Stimulated activated CD4-positive, alpha-beta T cell treated with anti-CD3 and anti-CD28 coated beads, TNF-alpha, amount 100 ng/mL, for 4 hours (primary cell): ENCODE data around the gene PMM1.
"Not testable (repeated sequence)": the region's sequence is repeated elsewhere in the genome, so short reads cannot be mapped to it uniquely, and the experiment has no call there.

ENCODE experiments used
- DNase-seq, 3 experiments: peaks; one replicate each; pipeline ENCODE4 v3.0.0-alpha.2; 2020; ENCODE audit warnings: low read depth in 3 of 3

Gene PMM1

GRCh38 chr22:41563051-41563711 is 26.5 kb downstream of the PMM1 start:
- no peak for DNase-seq

DNA sequence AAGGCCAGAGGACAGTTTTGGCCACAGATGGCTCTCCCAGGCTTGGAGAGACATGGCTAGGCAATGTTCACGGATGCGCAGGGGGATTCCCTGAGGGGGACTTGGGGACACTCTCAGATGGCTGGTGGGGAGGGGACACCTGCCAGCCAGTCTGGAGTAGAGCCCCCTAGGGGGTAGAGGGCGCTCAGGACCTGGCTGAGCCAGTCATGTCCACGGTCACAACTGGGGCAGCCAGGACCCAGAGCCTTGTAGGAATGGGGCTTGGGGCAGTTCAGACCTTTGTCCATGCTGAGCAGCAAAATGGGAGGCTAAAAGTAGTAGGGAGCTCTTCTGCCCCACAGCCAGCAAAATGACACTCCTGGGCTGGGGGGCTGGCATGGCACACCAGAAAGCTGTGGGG is 27.2 kb downstream of the PMM1 start:
- no peak for DNase-seq

- DNase-seq = no peak
These were observed 27.9 kb downstream of the PMM1 start for GRCh38 chr22:41561788-41562187.

GRCh38 chr22:41561335-41561734 is 28.3 kb downstream of the PMM1 start:
- no peak for DNase-seq

- no peak for DNase-seq
These were observed 29.6 kb downstream of the PMM1 start for GRCh38 chr22:41560095-41560471.

- DNase-seq = not testable (repeated sequence)
These were observed 31.4 kb downstream of the PMM1 start for GRCh38 chr22:41558241-41558630.

DNA sequence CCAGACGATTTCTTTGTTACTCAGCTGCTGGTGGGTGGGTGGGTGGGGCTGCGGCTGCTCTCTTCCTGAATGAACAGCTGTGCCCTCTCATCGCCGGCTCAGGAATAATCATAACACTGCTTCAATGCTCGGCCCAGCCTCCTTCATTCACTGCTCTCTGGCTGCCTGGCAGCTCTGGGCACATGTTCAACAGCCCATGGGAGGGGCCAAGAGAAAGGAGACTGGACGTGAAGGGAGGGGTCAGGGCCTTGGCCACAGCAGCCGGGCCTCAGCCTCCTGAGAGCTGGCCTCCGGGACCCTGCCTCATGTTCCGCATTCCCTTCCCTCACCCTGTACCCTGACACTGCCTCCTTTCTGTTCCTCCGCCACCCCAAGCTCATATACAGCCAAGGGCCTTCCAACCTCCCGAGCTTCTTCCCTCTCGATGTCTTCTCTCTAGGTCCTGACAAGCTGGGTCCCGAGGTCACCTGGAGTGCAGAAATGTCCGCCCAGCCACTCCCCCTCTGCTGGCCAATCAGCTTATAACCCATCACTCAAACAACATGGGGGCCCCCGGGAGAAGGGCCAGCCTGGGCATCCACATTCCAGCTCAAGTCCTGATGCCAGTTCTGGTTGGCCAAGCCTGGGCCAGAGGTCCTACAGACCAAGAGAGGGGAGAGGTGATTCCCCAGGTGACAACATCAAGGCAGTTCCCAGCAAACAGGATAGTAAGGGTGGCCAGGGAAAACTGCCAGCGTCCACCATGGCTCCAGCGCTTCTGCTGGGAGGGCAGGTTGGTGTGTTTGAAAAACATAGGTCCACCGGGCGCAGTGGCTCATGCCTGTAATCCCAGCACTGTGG is 32.0 kb downstream of the PMM1 start:
- DNase-seq = no peak

DNA sequence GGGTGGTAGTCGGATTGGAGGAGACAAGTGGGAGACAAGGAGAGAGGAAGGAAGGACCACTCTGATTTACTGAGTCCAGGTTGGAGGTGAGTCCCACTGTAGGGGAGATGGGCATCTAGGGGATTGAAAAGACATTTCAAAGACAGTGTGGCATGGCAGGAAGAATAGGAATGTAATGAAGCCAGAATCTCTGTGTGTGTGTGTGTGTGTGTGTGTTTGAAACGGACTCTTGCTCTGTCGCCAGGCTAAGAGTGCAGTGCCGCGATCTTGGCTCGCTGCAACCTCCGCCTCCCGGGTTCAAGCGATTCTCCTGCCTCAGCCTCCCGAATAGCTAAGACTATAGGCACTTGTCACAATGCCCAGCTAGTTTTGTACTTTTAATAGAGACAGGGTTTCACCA is 33.1 kb downstream of the PMM1 start:
- no peak for DNase-seq

GRCh38 chr22:41555325-41555982 is 34.2 kb downstream of the PMM1 start:
- no peak for DNase-seq

GRCh38 chr22:41551877-41552582 is 37.6 kb downstream of the PMM1 start:
- no peak for DNase-seq

DNA sequence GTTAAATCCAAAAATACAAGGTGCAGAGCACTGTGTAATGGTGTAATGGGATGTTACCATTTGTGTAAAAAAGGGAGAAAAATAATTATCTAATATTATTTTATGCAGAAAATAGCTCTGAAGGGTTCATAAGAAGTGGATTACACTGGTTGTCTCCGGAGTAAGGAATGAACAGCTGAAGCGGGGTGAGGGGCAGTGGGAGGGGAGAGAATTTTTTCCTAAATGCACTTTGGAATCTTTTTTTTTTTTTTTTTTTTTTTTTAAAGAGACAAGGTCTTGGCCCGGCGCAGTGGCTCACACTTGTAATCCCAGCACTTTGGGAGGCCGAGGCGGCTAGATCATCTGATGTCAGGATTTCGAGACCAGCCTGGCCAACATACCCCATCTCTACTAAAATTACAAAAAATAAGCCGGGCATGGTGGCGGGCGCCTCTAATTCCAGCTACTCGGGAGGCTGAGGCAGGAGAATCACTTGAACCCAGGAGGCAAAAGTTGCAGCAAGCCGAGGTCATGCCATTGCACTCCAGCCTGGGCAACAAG is 38.6 kb downstream of the PMM1 start:
- DNase-seq = no peak

DNA sequence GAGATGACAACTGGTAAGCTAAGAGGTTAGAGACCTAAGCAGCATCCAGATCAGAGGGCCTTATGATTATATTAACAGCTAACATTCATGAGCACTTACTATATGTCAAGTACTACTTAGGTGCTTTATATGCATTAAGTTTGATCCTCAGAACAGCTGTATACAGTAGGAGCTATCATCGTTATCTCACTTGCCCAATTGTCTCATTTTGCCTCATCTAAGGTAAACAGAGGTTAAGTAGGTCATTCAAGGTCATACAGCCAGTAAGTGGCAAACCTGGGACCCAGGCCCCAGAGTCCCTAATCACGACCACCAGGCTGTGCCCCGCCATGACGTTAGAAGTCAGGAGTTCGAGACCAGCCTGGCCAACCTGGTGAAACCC is 40.8 kb downstream of the PMM1 start:
- DNase-seq = no peak

- DNase-seq = no peak
These were observed 44.8 kb downstream of the PMM1 start for GRCh38 chr22:41544671-41545476.

DNA sequence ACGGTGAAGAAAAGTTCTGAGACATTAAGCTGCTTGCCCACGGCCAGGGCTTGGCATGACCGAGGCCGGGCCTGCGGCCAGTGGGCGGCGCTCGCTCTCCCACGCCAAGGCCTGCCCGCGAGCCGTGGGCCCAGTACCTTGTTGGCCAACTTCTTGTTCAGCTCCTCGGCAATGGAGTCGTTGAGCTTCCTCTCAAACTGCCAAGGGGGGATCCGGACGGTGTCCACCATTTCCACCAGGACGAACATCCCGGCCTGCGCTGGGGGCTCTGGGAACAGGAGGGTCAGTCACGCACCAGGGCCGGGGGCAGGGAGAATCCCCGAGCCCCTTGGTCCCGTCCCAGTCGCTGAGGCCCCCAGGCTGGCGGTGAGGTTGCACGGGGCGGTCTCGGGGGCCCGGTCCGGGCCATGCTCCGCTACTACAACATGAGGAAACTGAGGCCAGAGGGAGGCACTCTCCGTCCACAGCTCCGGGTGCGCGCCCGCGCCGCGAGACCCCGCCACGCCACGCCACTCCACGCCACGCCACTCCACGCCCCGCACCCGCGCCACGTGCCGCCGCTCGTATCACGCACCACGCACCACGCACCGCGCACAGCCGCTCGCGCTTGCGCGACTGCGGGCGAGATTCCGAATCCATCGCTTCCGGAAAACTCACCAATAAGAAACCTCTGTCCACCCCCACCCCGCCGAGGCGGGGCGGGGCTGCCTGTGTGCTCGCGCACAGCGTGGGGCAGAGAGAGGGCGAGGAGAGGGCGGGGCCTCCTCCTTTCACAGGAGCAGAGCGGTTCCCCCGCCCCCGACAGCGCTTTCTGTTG is 45.6 kb downstream of the PMM1 start, which contains the start of gene POLR3H:
TSS of gene POLR3H (minus strand) at position 617 of the 817 bp plus-strand sequence. CDS start at position 248, 369 bp downstream.
- peak; percentile 93 to 96 (median 94) for DNase-seq

- DNase-seq = no peak
These were observed 47.4 kb downstream of the PMM1 start for GRCh38 chr22:41542224-41542623.

- no peak for DNase-seq
These were observed 48.2 kb downstream of the PMM1 start for GRCh38 chr22:41541484-41541883.

DNA sequence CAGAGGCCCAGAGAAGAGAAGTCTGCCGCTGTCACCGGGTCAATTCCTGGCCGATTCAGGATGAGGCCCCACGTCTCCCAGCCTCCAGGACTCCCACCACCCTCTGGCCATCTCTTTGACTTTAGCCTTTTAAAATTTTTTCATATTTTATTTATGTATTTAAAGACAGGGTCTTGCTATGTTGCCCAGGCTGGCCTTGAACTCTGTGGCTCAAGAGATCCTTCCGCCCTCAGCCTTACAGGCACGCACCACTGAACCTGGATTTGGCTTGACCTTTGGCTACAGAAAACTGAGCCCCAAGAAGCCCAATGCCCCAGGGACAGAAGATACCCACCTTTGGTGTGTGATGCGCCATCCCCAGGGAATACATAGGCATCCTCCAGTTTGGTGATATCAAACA is 49.3 kb downstream of the PMM1 start:
- no peak for DNase-seq

- DNase-seq = no peak
These were observed 49.7 kb downstream of the PMM1 start for GRCh38 chr22:41540006-41540315.

- no peak for DNase-seq
These were observed 50.3 kb downstream of the PMM1 start for GRCh38 chr22:41539146-41540005.
